ENCODE data around the gene WBP2NL. TPM values are rescaled to one million over a fixed set of nuclear protein-coding genes. Genes with fewer than 3 reads are reported as not detected.

The WBP2NL gene
- total RNA-seq, 1 experiment from 2014 or later, result 0.22 TPM

GRCh38 chr22:42007922-42008321 lies 9.3 kb downstream of the WBP2NL start:
- Histone ChIP-seq H3K9ac (ENCODE audit: extremely low read depth, insufficient read length, low read length) (no peak overlapping the region), H3K4ac (ENCODE audit: low read depth, low read length) (no peak overlapping the region), H2BK20ac (ENCODE audit: low read depth, low read length, poor library complexity, severe bottlenecking) (no peak overlapping the region), H3K4me1 (ENCODE audit: insufficient read depth, low read length) (no peaks in the 10 kb centered on the region), H3K27ac (ENCODE audit: insufficient read length, low read depth, low read length) (no peak overlapping the region), H4K91ac (ENCODE audit: insufficient read length, low read depth, low read length) (no peak overlapping the region), H3K23ac (ENCODE audit: insufficient read length, low read depth, low read length) (no peak overlapping the region), H2BK12ac (ENCODE audit: insufficient read length, low read depth, low read length) (no peak overlapping the region), H2BK5ac (ENCODE audit: insufficient read length, low read length) (no peak overlapping the region), H2AK5ac (ENCODE audit: insufficient read length, low read length) (no peak overlapping the region), H3K9me3 (ENCODE audit: control insufficient read depth, low read depth, low read length) (no peaks in the 10 kb centered on the region), H3K27me3 (ENCODE audit: insufficient read depth, low read length) (no peaks in the 10 kb centered on the region), H4K8ac (replicated peaks; ENCODE audit: insufficient read length, low read depth, low read length) (no peak overlapping the region), H2BK120ac (ENCODE audit: low read depth, low read length, poor library complexity, severe bottlenecking) (no peak overlapping the region), H4K5ac (ENCODE audit: insufficient read length, low read depth, low read length) (no peak overlapping the region), H3K14ac (ENCODE audit: insufficient read depth, low read length) (no peak overlapping the region), H2BK15ac (ENCODE audit: low read depth, low read length) (no peak overlapping the region), H3K79me2 (ENCODE audit: insufficient read depth, low read length) (no peaks in the 10 kb centered on the region), H2AFZ (ENCODE audit: low read length) (no peak overlapping the region), H3K56ac (ENCODE audit: insufficient read length, low read depth, low read length) (no peak overlapping the region), H3K18ac (ENCODE audit: insufficient read length, low read depth, low read length) (no peak overlapping the region), H4K20me1 (ENCODE audit: control insufficient read depth, insufficient read depth, insufficient read length) (no peaks in the 10 kb centered on the region), H3K23me2 (ENCODE audit: insufficient read length, low read depth, low read length, poor library complexity, severe bottlenecking) (no peaks in the 10 kb centered on the region), H3T11ph (ENCODE audit: low read length) (no peak overlapping the region), H3K4me2 (ENCODE audit: insufficient read depth, insufficient read length, low read length) (no peak overlapping the region), H3K79me1 (ENCODE audit: insufficient read depth, low read depth, low read length, poor library complexity, severe bottlenecking) (no peaks in the 10 kb centered on the region)
- Mint-ChIP-seq H3K4me3 (no peak overlapping the region), H3K36me3 (ENCODE audit: insufficient read depth in 1 of 3, low read depth in 3 of 3) (peaks cover 0 to 8% (median 6%) of the 10 kb centered on the region in 3 experiments; a peak in 2 of 7 replicates), H3K27ac (no peak overlapping the region), H3K9me3 (peaks cover 16 to 19% of the 10 kb centered on the region in 2 experiments), H3K4me1 (no peaks in the 10 kb centered on the region), H3K27me3 (ENCODE audit: low read depth) (peaks cover 46% of the 10 kb centered on the region)
- no peak for TF ChIP-seq CTCF (conservative IDR thresholded peaks at IDR 0.05)
- no peak for DNase-seq
- WGBS (ENCODE audit: extremely low coverage, insufficient read length, low lambda C conversion rate), result no CpG with 5 or more reads among the region's 4 CpGs
